Liver (tissue), 9 donors: ENCODE data around the gene PREX1. TPM values are rescaled to one million over a fixed set of nuclear protein-coding genes. Genes with fewer than 3 reads are reported as not detected.

Experiments used
- DNase-seq: peaks from one replicate; pipeline ENCODE4 v3.0.0-alpha.2; 2017; ENCODE audit warnings: low spot score
- H3K27ac ChIP-seq, 2 donors: one replicate each; pipeline ENCODE4 v1.7.0; 2013; ENCODE audit warnings: inconsistent platforms in 2 of 2, low read length in 2 of 2, control low read depth in 1 of 2, low read depth in 1 of 2, mild to moderate bottlenecking in 1 of 2
- H3K27me3 ChIP-seq, 4 donors: one replicate each; pipeline versions ENCODE4 v1.6.1 to v1.7.0; 2013; ENCODE audit warnings: low read length in 3 of 4, inconsistent platforms in 1 of 4, mild to moderate bottlenecking in 1 of 4, moderate library complexity in 1 of 4; ENCODE audit not compliant: control insufficient read depth in 4 of 4, insufficient read depth in 4 of 4
- H3K36me3 ChIP-seq, 4 donors: one replicate each; pipeline versions ENCODE4 v1.6.1 to v1.7.0; 2013; ENCODE audit warnings: low read length in 3 of 4, mild to moderate bottlenecking in 3 of 4, low read depth in 1 of 4, moderate library complexity in 1 of 4; ENCODE audit not compliant: control insufficient read depth in 4 of 4, insufficient read depth in 3 of 4
- H3K4me1 ChIP-seq, 4 donors: one replicate each; pipeline versions ENCODE4 v1.6.1 to v1.7.0; 2013; ENCODE audit warnings: low read length in 3 of 4, mild to moderate bottlenecking in 3 of 4, moderate library complexity in 1 of 4; ENCODE audit not compliant: control insufficient read depth in 4 of 4, insufficient read depth in 4 of 4
- H3K4me3 ChIP-seq, 3 donors: one replicate each; pipeline versions ENCODE4 v1.6.1 to v1.7.0; 2013; ENCODE audit warnings: low read length in 3 of 3, control low read depth in 1 of 3, low read depth in 1 of 3, mild to moderate bottlenecking in 1 of 3
- H3K9ac ChIP-seq, 2 donors: one replicate each; pipeline ENCODE4 v1.7.0; 2013; ENCODE audit warnings: low read length in 2 of 2, mild to moderate bottlenecking in 2 of 2, moderate library complexity in 2 of 2, control low read depth in 1 of 2, low read depth in 1 of 2
- H3K9me3 ChIP-seq, 4 donors: one replicate each; pipeline versions ENCODE4 v1.6.1 to v1.7.0; 2013; ENCODE audit warnings: low read length in 3 of 4; ENCODE audit not compliant: control insufficient read depth in 4 of 4
- ATF3 ChIP-seq: IDR thresholded peaks from 2 replicates; pipeline ENCODE4 v1.6.1; 2016; ENCODE audit warnings: antibody characterized with exemption
- CTCF ChIP-seq: fragments of 150-350 bp; IDR thresholded peaks from 2 replicates; pipeline ENCODE4 v1.5.1; 2017; ENCODE audit warnings: improper control_type of control experiment, low read depth, low read length; ENCODE audit not compliant: missing input control
- EGR1 ChIP-seq, 2 donors: IDR thresholded peaks; 2 replicates each; pipeline ENCODE4 v1.6.1; 2016 to 2018; ENCODE audit warnings: antibody characterized with exemption in 2 of 2, low read depth in 2 of 2
- FOXA2 ChIP-seq: IDR thresholded peaks from 2 replicates; pipeline ENCODE4 v1.6.1; 2016; ENCODE audit warnings: antibody characterized with exemption
- HNF4A ChIP-seq, 2 donors: conservative IDR thresholded peaks; 2 replicates each; pipeline ENCODE4 v1.6.1; 2016; ENCODE audit warnings: antibody characterized with exemption in 2 of 2, mild to moderate bottlenecking in 2 of 2
- JUND ChIP-seq, 2 donors: IDR thresholded peaks; 2 replicates each; pipeline ENCODE4 v1.6.1; 2016; ENCODE audit warnings: antibody characterized with exemption in 2 of 2
- MAX ChIP-seq: IDR thresholded peaks from 2 replicates; pipeline ENCODE4 v1.6.1; 2016; ENCODE audit warnings: antibody characterized with exemption
- NR2F2 ChIP-seq: IDR thresholded peaks from 2 replicates; pipeline ENCODE4 v1.6.1; 2016; ENCODE audit warnings: antibody characterized with exemption
- RAD21 ChIP-seq, 2 donors: IDR thresholded peaks; 2 replicates each; pipeline ENCODE4 v1.6.1; 2016; ENCODE audit warnings: antibody characterized with exemption in 2 of 2, mild to moderate bottlenecking in 2 of 2
- REST ChIP-seq: IDR thresholded peaks from 2 replicates; pipeline ENCODE4 v1.6.1; 2016; ENCODE audit warnings: antibody characterized with exemption, mild to moderate bottlenecking
- SP1 ChIP-seq: IDR thresholded peaks from 2 replicates; pipeline ENCODE4 v1.6.1; 2018; ENCODE audit warnings: antibody characterized with exemption, mild to moderate bottlenecking
- YY1 ChIP-seq: IDR thresholded peaks from 2 replicates; pipeline ENCODE4 v1.6.1; 2016; ENCODE audit warnings: antibody characterized with exemption, mild to moderate bottlenecking
- ZBTB33 ChIP-seq: IDR thresholded peaks from 2 replicates; pipeline ENCODE4 v1.6.1; 2016; ENCODE audit warnings: antibody characterized with exemption
- WGBS: extraction: QIAGEN DNeasy Blood & Tissue Kit; methylation state at CpG from one replicate; pipeline ENCODE4 v1.1.7; 2013; 5-methylcytosine and 5-hydroxymethylcytosine counted together
- polyA plus RNA-seq, 2 donors: library from polyadenylated mRNA; stranded (reverse) in 1 of 2; unstranded in 1 of 2; fragments of 200-250 nt in 1 of 2; fragments of >200 nt in 1 of 2; fragmentation: Nextera tagmentation in 1 of 2; extraction: Ambion mirVana in 1 of 2; gene quantifications; one replicate each; pipeline versions ENCODE4 v1.2.1 to v1.2.3, GENCODE V29; 2013 to 2015
- total RNA-seq, 2 donors: library from RNA; depleted of rRNA; stranded (reverse); fragments of >200 nt; gene quantifications; one replicate each; pipeline ENCODE4 v1.2.3, GENCODE V29; 2014
- donor health status: healthy.
- donor health status: healthy.
- donor health status: healthy.
- donor health status: healthy.
- donor health status: healthy.

Gene PREX1
- total and polyA plus RNA-seq, 4 donors, result 2.2 to 18.0 (median 10.8) TPM

GRCh38 chr20:48750376-48750775, 77.4 kb downstream of the PREX1 start (continued):
- TF ChIP-seq ZBTB33 (no peak), HNF4A (conservative IDR thresholded peaks at IDR 0.05) (no peak), NR2F2 (no peak)

GRCh38 chr20:48749437-48749836, 78.4 kb downstream of the PREX1 start:
- no peak overlapping the region for H3K9ac ChIP-seq
- H3K9me3 ChIP-seq, result no peaks in the 10 kb centered on the region
- WGBS, result 90% methylated on average over 10 of the region's 10 CpGs
- no peaks in the 10 kb centered on the region for H3K36me3 ChIP-seq
- no peak overlapping the region for H3K4me3 ChIP-seq
- H3K27ac ChIP-seq, result no peak overlapping the region
- H3K4me1 ChIP-seq, result no peaks in the 10 kb centered on the region
- no peaks in the 10 kb centered on the region for H3K27me3 ChIP-seq
- TF ChIP-seq SP1, result no peak
- TF ChIP-seq REST, result no peak
- no peak for TF ChIP-seq ATF3
- no peak for TF ChIP-seq MAX
- no peak for TF ChIP-seq CTCF
- no peak for TF ChIP-seq HNF4A (conservative IDR thresholded peaks at IDR 0.05)
- no peak for TF ChIP-seq RAD21 (IDR thresholded peaks at IDR 0.05)
- TF ChIP-seq JUND (IDR thresholded peaks at IDR 0.05), result no peak
- TF ChIP-seq EGR1 (IDR thresholded peaks at IDR 0.05; ENCODE audit: low read depth in 2 of 2), result no peak
- TF ChIP-seq ZBTB33, result no peak
- no peak for TF ChIP-seq FOXA2
- TF ChIP-seq YY1, result no peak
- no peak for DNase-seq
